Thyroid gland (tissue), 4 donors: ENCODE results near the gene PATJ.

ENCODE experiments used
- CTCF ChIP-seq, 6 experiments: fragments of 200-600 bp in 3 of 6; fragments of 450-650 bp in 3 of 6; sonication (generic) in 3 of 6; IDR thresholded peaks; one replicate each; pipeline ENCODE4 v1.5.1; 2016 to 2019; ENCODE audit warnings: antibody characterized with exemption in 6 of 6, mild to moderate bottlenecking in 2 of 6, inconsistent platforms in 1 of 6, moderate library complexity in 1 of 6
- POLR2A ChIP-seq, 2 donors: fragments of 450-650 bp; IDR thresholded peaks; one replicate each; pipeline ENCODE4 v1.6.1; 2017; ENCODE audit warnings: antibody characterized with exemption in 2 of 2, mild to moderate bottlenecking in 2 of 2, moderate library complexity in 1 of 2

DNA sequence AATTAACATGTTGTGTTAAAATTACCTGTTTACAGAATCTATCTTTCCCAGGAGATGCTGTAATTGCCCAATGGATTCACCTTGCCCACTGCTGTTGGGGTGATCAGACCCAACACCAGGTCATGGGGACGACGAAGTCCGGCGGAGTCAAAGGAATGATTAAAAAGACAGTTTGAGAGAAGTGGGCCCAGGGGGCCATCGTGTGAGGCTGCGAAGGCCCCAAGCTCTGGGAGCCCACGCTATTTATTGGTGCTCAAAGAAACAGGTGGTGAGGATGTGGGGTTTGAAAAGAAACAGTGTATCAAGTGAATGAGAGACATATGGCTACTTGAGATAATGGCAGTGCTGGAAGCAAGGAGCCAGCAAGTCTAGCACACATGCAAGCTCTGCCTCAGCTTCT, 436.1 kb downstream of the PATJ start:
- TF ChIP-seq CTCF (IDR thresholded peaks at IDR 0.05) (no peak), POLR2A (IDR thresholded peaks at IDR 0.05) (no peak)
